A549 (cell line): ENCODE data around the gene PRKACG.

Experiments
- CTCF ChIP-seq: fragments of >200 bp; sonication (Bioruptor Twin); formaldehyde crosslinking; IDR thresholded peaks from 3 replicates; pipeline ENCODE4 v1.5.1; 2016
- JUN ChIP-seq, 2 experiments: fragments of >200 bp; sonication (Bioruptor Twin); formaldehyde crosslinking; IDR thresholded peaks; 2 replicates in 1 of 2; 3 replicates in 1 of 2; pipeline ENCODE4 v1.6.1; 2016 to 2017
- KDM1A ChIP-seq: fragments of 200-600 bp; sonication (generic); IDR thresholded peaks from 2 replicates; pipeline ENCODE4 v1.6.1; 2016; ENCODE audit warnings: low read depth, mild to moderate bottlenecking
- NR3C1 ChIP-seq: fragments of >200 bp; sonication (Bioruptor Twin); formaldehyde crosslinking; IDR thresholded peaks from 3 replicates; pipeline ENCODE4 v1.6.1; 2017

- TF ChIP-seq KDM1A (no peak), NR3C1 (no peak), CTCF (no peak), JUN (IDR thresholded peaks at IDR 0.05) (no peak)
These were observed 33.5 kb upstream of the PRKACG start for GRCh38 chr9:69047371-69047770.
